H1 (cell line): ENCODE measurements around the gene OR2K2. TPM values are rescaled to one million over a fixed set of nuclear protein-coding genes. Genes with fewer than 3 reads are reported as not detected.

Experiments used
- CBX8 ChIP-seq: fragments of 300-800, 300-1000 bp; sonication (generic); IDR thresholded peaks from 2 replicates; pipeline ENCODE4 v1.7.1; 2016; ENCODE audit warnings: low read depth, low read length, borderline replicate concordance
- CREB1 ChIP-seq: IDR thresholded peaks from 2 replicates; pipeline ENCODE4 v1.6.1; 2012; ENCODE audit warnings: inconsistent platforms
- KDM1A ChIP-seq: fragments of 200-600, 300-600 bp; sonication (generic); IDR thresholded peaks from 2 replicates; pipeline ENCODE4 v1.7.1; 2016; ENCODE audit warnings: mild to moderate bottlenecking, low read length, borderline replicate concordance
- NRF1 ChIP-seq: IDR thresholded peaks from 2 replicates; pipeline ENCODE4 v1.6.1; 2011; ENCODE audit warnings: mild to moderate bottlenecking, low read depth, low read length, improper control_type of control experiment
- PHF8 ChIP-seq: fragments of 200-600 bp; sonication (generic); conservative IDR thresholded peaks from 2 replicates; pipeline ENCODE4 v1.7.1; 2012; ENCODE audit warnings: low read depth, mild to moderate bottlenecking, inconsistent platforms, low read length, moderate library complexity
- RFX5 ChIP-seq: IDR thresholded peaks from 2 replicates; pipeline ENCODE4 v1.6.1; 2011; ENCODE audit warnings: low read depth, low read length, improper control_type of control experiment, borderline replicate concordance
- SIX5 ChIP-seq: IDR thresholded peaks from 2 replicates; pipeline ENCODE4 v1.6.1; 2011; ENCODE audit warnings: mild to moderate bottlenecking, low read depth, low read length
- polyA plus RNA-seq, 7 experiments: library from polyadenylated mRNA; depleted of rRNA in 3 of 7; stranded (reverse) in 5 of 7; unstranded in 2 of 7; fragments of >200 nt in 5 of 7; fragments of 200-250 nt in 2 of 7; gene quantifications; 1 replicate in 5 of 7; 2 replicates in 1 of 7; 4 replicates in 1 of 7; pipeline versions ENCODE4 v1.2.1 to v1.2.3, GENCODE V29; 2011 to 2013; ENCODE audit warnings: missing spikeins in 2 of 7, mixed read lengths in 2 of 7
- total RNA-seq: library from RNA; stranded (reverse); fragmentation: NEBNext Ultra II Directional; extraction: Animal tissue kit (Norgen Biotek cat#: 25700); gene quantifications from 2 replicates; pipeline ENCODE4 v1.2.1, GENCODE V29; 2021
- TF ChIP-seq, protein P1 (sequence below): IDR thresholded peaks from 2 replicates; pipeline ENCODE4 v1.6.1; 2012; ENCODE audit warnings: inconsistent platforms

The OR2K2 gene
- total and polyA plus RNA-seq, 2 of the 8 experiments (the other 6 are each of a cell fraction or from before 2014, with no cell fraction given): not detected

DNA sequence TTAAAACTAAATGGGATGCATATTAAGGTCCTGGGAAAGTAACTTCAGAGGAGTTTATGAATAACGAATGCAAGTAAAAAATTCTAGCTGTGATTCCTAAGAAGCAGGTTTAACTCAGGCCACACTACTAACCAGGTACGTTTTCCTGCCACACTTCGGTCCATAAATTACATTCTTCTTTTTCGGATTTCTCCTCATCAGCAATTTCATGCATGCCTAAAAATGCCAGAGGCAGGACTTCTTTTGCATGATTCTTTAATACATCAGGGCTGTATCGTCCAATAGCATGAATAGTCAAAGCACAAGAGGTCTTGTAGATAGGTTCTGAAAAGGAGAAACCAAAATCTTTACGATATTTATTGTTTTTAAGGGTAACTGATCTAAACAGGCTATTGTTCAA lies 42.3 kb upstream of the OR2K2 start (continued):
- TF ChIP-seq NRF1 (no peak), CBX8 (no peak), CREB1 (no peak), SIX5 (no peak), PHF8 (no peak), KDM1A (no peak), RFX5 (no peak)
- TF ChIP-seq, protein P1, sequence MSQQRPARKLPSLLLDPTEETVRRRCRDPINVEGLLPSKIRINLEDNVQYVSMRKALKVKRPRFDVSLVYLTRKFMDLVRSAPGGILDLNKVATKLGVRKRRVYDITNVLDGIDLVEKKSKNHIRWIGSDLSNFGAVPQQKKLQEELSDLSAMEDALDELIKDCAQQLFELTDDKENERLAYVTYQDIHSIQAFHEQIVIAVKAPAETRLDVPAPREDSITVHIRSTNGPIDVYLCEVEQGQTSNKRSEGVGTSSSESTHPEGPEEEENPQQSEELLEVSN: no peak
